GM18502 (cell line): ENCODE measurements around the gene CDK11B.
"Not testable (repeated sequence)": the region's sequence is repeated elsewhere in the genome, so short reads cannot be mapped to it uniquely, and the experiment has no call there.

Experiments used
- ATAC-seq: cut with Tn5 transposase; IDR thresholded peaks from one replicate; pipeline ENCODE4 v1.9.1; 2021; ENCODE audit warnings: mild to moderate bottlenecking; ENCODE audit not compliant: unreplicated experiment, poor library complexity

CDK11B gene

DNA sequence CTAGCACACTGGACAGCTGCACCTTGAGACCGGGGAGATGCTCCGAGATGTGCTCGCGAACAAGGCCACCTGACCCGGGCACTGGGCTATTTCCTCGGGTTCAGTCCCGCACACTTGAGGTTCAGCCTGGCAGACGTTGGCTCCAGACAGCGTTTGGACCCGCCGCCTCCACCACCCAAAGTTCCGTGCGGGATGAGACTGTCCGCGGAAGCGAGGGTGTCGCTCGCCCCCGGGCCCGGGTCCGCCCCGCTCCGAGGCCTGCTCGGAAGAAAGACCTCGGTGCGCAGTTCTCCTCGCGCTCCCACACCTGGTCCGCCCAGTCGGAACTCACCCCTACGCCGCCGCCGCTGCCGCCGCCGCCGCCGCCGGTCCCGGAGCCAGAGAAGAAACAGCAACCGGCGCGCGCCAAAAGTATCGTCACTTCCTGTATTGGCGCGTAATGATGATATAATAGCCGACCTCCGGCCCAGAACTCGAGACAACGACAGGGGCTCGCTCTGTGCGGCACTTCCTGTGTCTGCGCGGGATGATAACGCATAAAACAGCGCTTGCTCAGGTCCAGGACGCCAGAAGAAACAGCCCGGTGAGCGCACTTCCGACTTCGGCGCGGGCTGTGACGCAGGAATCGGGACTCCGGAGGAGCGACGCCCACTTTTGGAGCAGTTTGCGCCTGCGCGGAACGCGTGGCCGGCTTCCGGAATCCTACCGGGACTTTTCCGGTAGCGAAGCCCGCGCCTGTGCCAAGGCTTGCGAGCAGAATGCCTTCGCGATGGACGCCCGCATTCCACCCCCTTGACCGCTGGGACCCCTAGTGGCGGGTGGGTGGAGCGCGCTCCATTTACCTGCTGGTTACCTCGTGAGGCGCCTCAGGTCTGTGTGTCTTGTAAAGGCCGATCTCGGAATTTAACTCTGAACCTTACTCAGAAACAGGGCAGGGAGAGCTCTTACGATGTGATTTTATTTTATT, at the start of gene CDK11B:
Gene CDK11B (minus strand): TSS at position 422 of the 967 bp plus-strand sequence. CDS start 1,519 bp downstream, outside the sequence.
- ATAC-seq: peak; percentile 78

DNA sequence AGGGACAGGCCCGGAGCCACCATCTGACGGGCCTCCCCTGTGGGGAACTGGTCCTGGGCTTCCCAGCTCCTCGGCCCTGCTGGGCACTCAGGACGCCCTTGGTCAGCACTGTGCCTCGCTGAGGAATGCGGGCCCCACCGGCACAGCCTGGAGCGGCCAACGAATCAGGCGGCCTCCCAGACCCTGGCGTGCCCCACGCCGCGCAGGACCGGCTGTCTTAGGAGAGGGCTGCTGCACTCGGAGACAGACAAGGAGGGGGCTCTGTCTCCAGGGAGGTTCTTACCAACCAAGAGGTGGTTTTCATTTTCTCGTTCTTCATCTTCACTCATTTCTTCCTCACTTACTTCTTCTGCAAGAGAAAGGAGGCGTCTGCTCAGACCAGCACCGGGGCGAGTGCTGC, 49.1 kb upstream of the CDK11B start:
- ATAC-seq: not testable (repeated sequence)

DNA sequence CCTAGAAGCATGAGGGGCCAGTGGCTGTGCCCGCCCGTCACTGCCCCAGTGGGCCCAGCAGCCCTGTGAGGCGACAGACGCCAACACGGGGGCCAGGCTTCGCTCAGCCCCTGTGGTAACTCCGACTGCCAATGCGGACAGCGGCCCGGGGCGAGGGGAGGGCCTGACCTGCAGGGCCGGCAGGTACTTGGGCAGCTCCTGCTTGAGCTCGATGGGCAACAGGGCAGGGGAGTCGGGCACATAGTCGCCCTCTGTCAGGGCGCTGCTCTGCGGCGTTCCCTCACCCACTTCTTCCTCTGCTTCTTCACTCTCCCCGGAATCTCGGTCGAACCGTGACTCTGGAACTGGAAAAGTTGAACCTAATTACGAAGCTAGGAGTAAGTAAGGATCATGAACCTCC, 48.4 kb upstream of the CDK11B start:
- not testable (repeated sequence) for ATAC-seq

DNA sequence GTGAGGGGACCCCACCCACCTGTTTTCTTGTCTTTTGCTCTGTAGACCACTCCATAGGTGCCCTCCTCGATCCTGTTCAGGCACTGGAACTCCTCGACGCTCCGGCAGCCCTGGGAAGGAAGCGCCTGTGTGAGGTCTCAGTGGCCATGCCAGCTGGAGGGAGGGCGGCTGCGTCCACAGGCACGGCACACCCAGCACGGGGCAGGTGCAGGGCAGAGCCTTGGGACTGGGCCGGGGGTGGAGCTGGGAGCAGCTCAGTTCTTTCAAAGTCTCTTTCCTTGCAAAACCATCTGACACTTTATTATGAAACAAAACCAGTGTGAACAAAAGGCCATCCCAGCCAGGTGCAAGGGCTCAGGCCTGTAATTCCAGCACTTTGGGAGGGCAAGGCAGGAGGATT, 46.8 kb upstream of the CDK11B start:
- ATAC-seq: not testable (repeated sequence)

GRCh38 chr1:1704284-1704957, 45.6 kb upstream of the CDK11B start:
- not testable (repeated sequence) for ATAC-seq

- ATAC-seq: no peak
These were observed 45.0 kb upstream of the CDK11B start for GRCh38 chr1:1703796-1704195.

DNA sequence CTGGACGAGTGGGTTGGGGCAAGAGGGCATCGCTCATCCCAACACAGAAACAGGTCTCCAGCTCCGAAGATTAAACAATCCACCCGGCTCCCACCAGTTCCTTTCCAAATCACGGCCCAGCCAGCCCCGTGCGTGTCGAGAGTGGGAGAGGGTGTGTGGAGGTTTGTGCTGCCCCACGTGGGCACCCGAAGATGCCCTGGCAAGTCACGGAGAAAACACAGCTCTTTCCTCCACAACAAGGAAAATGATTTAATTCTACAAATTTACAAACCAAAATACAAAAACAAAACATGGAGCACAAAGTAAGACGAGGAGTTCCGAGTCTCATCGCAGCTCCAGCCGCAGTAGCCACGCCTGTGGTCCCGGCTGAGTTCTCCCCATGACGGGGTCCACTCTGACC, 43.7 kb upstream of the CDK11B start:
- ATAC-seq: not testable (repeated sequence)

DNA sequence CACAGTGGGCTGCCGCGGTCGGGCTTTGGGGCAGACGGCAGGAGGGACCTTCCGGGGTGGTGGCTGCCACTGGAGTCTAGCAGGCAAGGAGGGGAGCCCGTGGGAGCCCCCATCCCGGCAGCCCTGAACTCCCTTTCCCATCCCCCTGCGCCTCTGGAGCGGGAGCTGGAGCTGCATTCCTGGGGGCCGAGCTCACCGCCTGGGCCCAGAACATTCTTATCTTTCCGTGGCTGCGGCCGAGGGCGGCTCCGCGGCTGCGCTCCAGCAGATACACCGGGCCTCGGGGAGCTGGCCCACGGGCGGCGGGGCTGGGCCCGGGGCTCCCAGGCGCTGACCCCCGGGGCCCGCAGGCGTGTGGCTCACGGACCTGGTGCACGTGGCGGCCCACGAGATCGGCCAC, 41.8 kb upstream of the CDK11B start:
- ATAC-seq: not testable (repeated sequence)

- ATAC-seq: not testable (repeated sequence)
These were observed 41.3 kb upstream of the CDK11B start for GRCh38 chr1:1700067-1700466.

DNA sequence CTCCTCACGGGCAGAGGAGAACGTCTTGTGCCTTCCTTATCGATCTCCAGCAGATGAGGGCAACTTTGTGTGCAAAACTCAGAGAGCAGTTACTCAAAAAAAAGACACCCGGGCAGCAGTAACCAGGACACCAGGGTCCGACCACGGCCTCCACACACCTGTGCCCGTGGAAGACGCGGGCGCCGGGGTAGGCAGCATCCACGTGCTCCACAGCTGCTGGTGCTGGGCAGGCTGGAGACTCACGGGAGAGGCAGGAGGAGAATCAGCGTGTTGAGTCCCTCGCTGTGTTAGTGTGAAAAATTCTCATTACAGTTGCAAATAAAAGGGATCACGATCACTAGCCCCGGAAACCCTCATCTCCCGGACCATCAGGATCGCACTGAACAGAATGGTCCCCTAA, 40.3 kb upstream of the CDK11B start:
- not testable (repeated sequence) for ATAC-seq

DNA sequence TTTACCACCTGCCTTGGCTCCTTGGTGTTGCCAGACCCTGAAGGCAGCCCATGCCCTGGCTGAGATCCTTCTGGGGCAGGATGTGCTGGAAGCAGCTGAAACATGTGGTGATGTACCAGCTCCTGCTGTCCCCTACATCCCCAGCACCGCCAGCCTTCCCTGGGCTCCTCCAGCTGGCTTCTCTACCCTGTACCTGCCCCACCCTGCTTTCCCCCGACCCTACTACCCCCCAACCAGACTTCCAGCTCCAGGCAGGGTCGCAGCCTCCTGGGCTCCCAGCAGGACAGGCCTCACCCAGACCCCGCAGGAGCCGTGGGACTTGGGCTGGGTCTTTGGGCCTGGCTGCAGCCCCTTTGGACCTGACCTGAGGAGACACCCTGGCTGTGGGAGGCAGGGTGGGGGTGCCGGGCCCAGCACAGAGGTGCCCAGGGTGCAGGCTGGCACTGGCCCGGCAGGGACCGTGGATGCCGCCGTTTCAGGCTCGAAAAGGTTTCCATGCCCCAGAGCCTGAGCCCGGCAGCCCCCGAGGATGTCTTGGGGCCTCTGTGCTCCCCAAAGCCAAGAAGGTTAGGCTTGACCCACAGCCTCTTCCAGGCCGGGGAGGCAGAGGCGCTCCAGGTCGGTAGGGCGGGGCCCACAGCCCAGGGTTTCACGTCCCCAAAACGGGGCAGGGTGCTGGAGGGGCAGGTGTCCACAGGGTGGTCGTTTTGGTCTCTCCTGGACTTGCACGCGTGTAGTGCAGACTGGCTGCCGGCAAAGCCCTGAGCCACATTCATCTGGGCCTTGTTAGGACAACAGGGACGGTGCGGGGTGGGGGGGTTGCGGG, 38.8 kb upstream of the CDK11B start:
- ATAC-seq: not testable (repeated sequence)

DNA sequence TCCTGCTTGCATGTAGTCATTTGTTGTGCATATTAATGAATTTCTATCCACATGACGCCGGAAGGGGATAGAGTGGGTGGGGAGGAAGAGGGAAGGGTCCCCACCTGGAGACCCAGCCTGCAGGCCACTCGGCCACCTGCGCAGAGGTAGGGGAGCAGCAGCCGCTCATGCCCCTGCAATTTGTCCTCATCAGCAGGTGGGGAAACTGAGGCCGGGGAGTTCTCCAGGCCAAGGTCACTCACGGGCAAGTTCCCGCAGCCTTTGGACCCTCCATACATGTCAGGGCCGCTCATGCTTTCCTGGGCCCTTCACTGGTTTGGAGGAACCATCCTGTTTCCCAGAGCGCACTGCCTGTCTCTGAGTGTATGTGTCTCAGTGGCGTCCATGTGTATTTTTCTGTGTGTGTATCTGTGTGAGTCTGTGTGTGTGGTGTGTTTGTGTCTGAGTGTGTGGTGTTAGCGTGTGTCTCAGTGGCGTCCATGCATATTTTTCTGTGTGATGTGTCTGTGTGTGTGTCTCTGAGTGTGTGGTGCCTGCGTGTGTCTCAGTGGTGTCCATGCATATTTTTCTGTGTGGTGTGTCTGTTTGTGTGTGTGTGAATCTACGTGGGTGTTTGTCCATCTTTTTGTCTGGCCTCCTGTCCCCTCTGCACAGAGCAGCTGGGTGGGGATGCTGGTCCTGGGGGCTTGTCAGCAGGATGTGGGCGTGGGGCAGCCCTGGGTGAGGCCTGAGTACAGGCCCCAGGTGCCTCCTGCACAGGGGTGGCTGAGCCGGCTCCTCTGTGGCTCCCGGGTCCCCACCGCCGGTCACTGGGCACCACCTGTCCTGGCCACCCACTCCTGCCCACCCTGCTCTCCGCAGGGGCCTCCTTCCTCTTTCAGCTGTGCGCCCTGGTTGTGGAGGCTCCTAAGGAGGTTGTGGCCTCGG, 37.9 kb upstream of the CDK11B start:
- ATAC-seq: not testable (repeated sequence)

- peak; percentile 76 for ATAC-seq
These were observed 34.2 kb upstream of the CDK11B start, which contains the start of gene SLC35E2B for GRCh38 chr1:1692714-1693647. Gene SLC35E2B, minus strand, starts transcription at chr1:1692795. Its CDS starts 16,096 bp downstream, at chr1:1676699.

DNA sequence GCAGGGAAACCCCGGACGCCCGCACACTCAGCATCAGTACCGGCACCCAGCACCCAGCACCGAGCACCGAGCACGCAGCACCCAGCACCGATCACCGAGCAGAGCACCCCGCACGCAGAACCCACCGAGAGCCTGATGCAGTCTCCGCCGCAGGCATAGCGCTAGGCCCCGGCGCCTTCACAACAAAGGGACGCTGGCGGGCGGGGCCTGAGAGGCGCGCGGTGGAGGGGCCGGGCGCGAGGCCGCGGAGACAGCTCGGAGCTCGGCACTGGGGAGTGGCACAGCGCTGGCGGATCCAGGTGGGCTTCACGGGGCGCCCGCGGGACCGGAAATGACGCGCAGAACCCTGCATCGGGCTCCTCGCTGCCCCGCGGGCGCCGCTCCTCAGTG, 33.5 kb upstream of the CDK11B start:
- ATAC-seq: peak; percentile 39

GRCh38 chr1:1691443-1691842, 32.6 kb upstream of the CDK11B start:
- ATAC-seq: not testable (repeated sequence)

GRCh38 chr1:1689526-1689925, 30.7 kb upstream of the CDK11B start:
- not testable (repeated sequence) for ATAC-seq

DNA sequence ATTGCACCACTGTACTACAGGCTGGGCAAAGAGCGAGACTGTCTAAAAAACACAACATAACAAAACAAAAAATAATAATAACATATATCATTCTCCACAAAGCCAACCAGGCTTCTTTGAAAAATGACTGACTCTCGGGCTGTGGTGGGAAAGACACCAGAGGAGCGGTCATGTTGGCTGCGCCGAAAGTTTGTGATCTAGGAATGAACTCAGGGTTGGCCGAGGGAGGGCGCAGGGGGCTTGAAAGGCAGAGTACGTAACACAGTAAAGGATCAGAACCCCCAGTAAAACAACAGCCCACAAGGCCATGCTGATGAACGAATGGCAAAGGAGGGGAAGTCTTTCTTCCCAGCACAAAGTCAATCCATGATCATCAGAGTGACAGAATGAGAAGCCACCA, 29.0 kb upstream of the CDK11B start:
- ATAC-seq: no peak

DNA sequence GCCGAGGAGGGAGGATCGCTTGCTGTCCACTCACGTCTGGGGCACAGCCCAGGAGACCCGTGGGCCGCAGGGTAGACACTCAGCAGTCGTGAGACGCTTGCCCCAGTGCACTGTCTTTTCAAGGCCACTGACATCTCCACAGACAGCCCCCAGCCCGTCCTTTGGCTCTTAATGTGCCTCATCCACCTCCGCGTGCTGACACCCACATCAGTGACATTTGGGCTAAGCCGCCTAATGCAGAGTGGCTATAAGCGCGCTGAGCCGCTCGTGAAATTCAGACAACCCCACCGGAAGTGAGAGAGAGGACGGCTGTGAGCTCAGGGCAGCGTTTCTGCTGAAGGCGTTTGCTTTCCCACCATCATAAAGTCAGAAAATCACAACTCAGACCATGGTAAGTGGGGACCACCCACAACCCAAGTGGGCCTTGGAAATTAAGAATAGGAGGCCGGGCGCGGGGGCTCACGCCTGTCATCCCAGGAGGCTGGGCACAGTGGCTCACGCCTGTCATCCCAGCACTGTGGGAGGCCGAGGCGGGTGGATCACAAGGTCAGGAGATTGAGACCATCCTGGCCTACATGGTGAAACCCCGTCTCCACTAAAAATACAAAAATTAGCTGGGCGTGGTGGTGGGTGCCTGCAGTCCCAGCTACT, 25.4 kb upstream of the CDK11B start:
- no peak for ATAC-seq
